ENCODE data around the gene TFEB. TPM values are rescaled to one million over a fixed set of nuclear protein-coding genes. Genes with fewer than 3 reads are reported as not detected.

Gene TFEB
- total RNA-seq (ENCODE audit: low replicate concordance): 4.6 and 6.2 TPM in 2 replicates
- long read RNA-seq, partial matches to known transcripts: 2 of 2 reads
- long read RNA-seq, other reads (novel, unspliced or antisense): 0 of 2 reads

DNA sequence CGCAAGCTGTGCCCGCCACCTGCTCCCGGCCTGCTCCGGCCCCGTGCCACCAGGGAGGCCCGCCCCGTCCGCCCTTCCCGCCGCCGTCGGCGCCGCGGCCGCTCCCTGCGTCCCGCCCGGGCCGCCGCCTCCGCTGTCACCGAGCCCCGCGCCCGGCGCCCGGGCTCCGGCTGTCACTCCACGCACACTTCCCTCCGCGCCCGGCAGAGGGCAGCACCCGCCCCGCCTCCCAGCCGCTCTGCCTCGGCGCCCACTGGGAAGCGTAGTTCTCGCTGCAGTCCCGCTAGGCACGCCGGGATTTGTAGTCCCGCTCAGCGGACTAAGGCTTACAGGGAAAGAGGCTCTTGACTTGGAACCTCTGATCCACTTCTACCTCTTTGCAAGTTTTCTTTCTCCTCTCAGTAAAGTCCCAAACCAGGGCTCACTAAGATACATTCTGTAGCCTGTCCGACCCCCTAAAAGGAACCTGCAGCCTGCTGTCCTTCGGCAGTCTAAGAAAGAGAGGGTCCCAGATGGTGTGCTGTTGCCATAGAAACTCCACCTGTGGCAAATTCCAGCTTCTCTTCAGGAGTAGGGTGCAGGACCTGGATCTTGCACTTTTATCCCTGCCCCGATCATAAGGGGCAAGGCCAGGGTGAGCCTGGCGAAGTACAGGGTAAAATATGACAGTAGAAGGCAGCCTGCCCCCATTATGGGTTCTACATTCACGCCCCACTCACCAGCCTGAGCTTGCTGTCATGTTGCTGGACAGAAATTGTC is at the start of gene TFEB:
Gene TFEB, minus strand, starts transcription at position 182 of the 759 bp plus-strand sequence. CDS start 44,395 bp downstream, outside the sequence.
- H3K27me3 Mint-ChIP-seq: peaks cover 18% of the 10 kb centered on the region
- no peaks in the 10 kb centered on the region for H3K36me3 Mint-ChIP-seq
- TF ChIP-seq, protein P1, sequence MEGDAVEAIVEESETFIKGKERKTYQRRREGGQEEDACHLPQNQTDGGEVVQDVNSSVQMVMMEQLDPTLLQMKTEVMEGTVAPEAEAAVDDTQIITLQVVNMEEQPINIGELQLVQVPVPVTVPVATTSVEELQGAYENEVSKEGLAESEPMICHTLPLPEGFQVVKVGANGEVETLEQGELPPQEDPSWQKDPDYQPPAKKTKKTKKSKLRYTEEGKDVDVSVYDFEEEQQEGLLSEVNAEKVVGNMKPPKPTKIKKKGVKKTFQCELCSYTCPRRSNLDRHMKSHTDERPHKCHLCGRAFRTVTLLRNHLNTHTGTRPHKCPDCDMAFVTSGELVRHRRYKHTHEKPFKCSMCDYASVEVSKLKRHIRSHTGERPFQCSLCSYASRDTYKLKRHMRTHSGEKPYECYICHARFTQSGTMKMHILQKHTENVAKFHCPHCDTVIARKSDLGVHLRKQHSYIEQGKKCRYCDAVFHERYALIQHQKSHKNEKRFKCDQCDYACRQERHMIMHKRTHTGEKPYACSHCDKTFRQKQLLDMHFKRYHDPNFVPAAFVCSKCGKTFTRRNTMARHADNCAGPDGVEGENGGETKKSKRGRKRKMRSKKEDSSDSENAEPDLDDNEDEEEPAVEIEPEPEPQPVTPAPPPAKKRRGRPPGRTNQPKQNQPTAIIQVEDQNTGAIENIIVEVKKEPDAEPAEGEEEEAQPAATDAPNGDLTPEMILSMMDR (conservative IDR thresholded peaks at IDR 0.05): peak; percentile 93
- H3K4me1 Mint-ChIP-seq (ENCODE audit: unreplicated experiment): no peaks in the 10 kb centered on the region
- peak within 1 kb of the TSS; percentile 43 for H3K27ac Mint-ChIP-seq
- no peaks in the 10 kb centered on the region for H3K9me3 Mint-ChIP-seq
- H3K4me3 Mint-ChIP-seq: peak within 1 kb of the TSS; percentile 85
- peak; percentile 96 for DNase-seq (ENCODE audit: extremely low spot score, unreplicated experiment)

GRCh38 chr6:41784581-41785171 is 49.3 kb upstream of the TFEB start:
- Mint-ChIP-seq H3K27ac (peak overlapping the region; percentile 82), H3K4me3 (peak overlapping the region; percentile 82), H3K4me1 (ENCODE audit: unreplicated experiment) (peaks cover 25% of the 10 kb centered on the region), H3K9me3 (no peaks in the 10 kb centered on the region), H3K27me3 (peaks cover 11% of the 10 kb centered on the region), H3K36me3 (no peaks in the 10 kb centered on the region)
- TF ChIP-seq, protein P1 (conservative IDR thresholded peaks at IDR 0.05): no peak
- no peak for DNase-seq (ENCODE audit: extremely low spot score, unreplicated experiment)

GRCh38 chr6:41783106-41783780 is 47.8 kb upstream of the TFEB start:
- peaks cover 30% of the 10 kb centered on the region for H3K4me1 Mint-ChIP-seq (ENCODE audit: unreplicated experiment)
- H3K4me3 Mint-ChIP-seq: no peak overlapping the region
- no peaks in the 10 kb centered on the region for H3K9me3 Mint-ChIP-seq
- no peak for DNase-seq (ENCODE audit: extremely low spot score, unreplicated experiment)
- H3K27me3 Mint-ChIP-seq: peaks cover 11% of the 10 kb centered on the region
- H3K27ac Mint-ChIP-seq: peak overlapping the region; percentile 38
- TF ChIP-seq, protein P1 (conservative IDR thresholded peaks at IDR 0.05): no peak
- H3K36me3 Mint-ChIP-seq: no peaks in the 10 kb centered on the region

DNA sequence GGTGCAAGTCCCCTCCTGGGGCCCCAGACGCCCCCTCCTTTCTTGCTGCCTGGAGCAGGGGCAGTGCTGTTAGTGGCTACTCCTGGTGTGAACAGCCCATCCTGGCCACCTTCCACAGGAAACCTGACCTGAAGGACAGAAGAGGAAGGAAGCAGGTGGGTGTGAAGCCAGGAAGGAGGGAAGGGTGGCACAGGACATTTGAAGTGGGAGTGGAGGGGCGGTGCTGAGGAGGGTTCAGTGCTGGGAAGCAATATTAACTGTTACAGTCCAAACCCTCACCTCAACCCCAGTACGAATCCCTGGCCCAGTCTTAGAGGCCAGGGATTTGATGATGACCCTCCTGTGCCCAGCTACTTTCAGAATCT is 45.9 kb upstream of the TFEB start:
- peaks cover 30% of the 10 kb centered on the region for H3K4me1 Mint-ChIP-seq (ENCODE audit: unreplicated experiment)
- no peaks in the 10 kb centered on the region for H3K36me3 Mint-ChIP-seq
- peaks cover 11% of the 10 kb centered on the region for H3K27me3 Mint-ChIP-seq
- DNase-seq (ENCODE audit: extremely low spot score, unreplicated experiment): no peak
- H3K27ac Mint-ChIP-seq: peak overlapping the region; percentile 68
- H3K4me3 Mint-ChIP-seq: peak overlapping the region; percentile 87
- TF ChIP-seq, protein P1 (conservative IDR thresholded peaks at IDR 0.05): no peak
- no peaks in the 10 kb centered on the region for H3K9me3 Mint-ChIP-seq

GRCh38 chr6:41780551-41781365 is 45.4 kb upstream of the TFEB start, which contains the start of gene PRICKLE4:
Gene PRICKLE4, plus strand, starts transcription at chr6:41780782. Its CDS starts 2,692 bp downstream, at chr6:41783474.
- no peak for DNase-seq (ENCODE audit: extremely low spot score, unreplicated experiment)
- no peaks in the 10 kb centered on the region for H3K9me3 Mint-ChIP-seq
- peak within 1 kb of the TSS; percentile 68 for H3K27ac Mint-ChIP-seq
- H3K4me1 Mint-ChIP-seq (ENCODE audit: unreplicated experiment): peaks cover 26% of the 10 kb centered on the region
- H3K36me3 Mint-ChIP-seq: no peaks in the 10 kb centered on the region
- H3K4me3 Mint-ChIP-seq: peak within 1 kb of the TSS; percentile 93
- TF ChIP-seq, protein P1 (conservative IDR thresholded peaks at IDR 0.05): no peak
- H3K27me3 Mint-ChIP-seq: peaks cover 11% of the 10 kb centered on the region

All from type B pancreatic cell (in vitro differentiated cells).